ENCODE data around the gene RECQL5. TPM values are rescaled to one million over a fixed set of nuclear protein-coding genes. Genes with fewer than 3 reads are reported as not detected.

Gene RECQL5
- total RNA-seq, 4 donors from 2014 or later = 23.2 to 51.9 (median 34.7) TPM

DNA sequence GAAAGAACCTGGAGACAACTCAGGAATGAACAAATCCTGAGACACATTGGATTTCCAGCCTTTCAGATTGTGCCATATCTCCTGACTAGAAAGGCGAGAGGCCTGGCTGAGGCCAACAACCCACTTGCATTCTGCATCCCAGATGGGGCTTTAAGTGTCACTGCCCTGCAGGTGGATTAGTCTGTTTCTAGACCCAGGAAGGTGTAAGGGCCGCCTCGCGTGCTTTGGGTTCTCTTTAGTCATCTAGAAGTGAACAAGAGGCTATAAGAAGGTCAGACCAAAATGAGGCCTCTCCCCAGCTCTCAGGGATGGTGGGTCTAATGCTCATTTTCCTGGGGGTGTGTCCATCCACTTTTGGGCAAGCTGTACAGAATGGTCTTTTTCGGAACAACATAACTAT is 5.1 kb upstream of the RECQL5 start:
- Histone ChIP-seq H3K4me1 (peaks cover 0 to 60% (median 12%) of the 10 kb centered on the region in 4 donors), H3K9me3 (no peaks in the 10 kb centered on the region), H3K4me3 (no peak overlapping the region), H3K27me3 (no peaks in the 10 kb centered on the region), H3K36me3 (peaks cover 0 to 60% (median 6%) of the 10 kb centered on the region in 3 donors), H3K27ac (no peak overlapping the region)
- TF ChIP-seq, protein P1, sequence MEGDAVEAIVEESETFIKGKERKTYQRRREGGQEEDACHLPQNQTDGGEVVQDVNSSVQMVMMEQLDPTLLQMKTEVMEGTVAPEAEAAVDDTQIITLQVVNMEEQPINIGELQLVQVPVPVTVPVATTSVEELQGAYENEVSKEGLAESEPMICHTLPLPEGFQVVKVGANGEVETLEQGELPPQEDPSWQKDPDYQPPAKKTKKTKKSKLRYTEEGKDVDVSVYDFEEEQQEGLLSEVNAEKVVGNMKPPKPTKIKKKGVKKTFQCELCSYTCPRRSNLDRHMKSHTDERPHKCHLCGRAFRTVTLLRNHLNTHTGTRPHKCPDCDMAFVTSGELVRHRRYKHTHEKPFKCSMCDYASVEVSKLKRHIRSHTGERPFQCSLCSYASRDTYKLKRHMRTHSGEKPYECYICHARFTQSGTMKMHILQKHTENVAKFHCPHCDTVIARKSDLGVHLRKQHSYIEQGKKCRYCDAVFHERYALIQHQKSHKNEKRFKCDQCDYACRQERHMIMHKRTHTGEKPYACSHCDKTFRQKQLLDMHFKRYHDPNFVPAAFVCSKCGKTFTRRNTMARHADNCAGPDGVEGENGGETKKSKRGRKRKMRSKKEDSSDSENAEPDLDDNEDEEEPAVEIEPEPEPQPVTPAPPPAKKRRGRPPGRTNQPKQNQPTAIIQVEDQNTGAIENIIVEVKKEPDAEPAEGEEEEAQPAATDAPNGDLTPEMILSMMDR (IDR thresholded peaks at IDR 0.05) = no peak
- TF ChIP-seq EP300 (IDR thresholded peaks at IDR 0.05) (no peak), POLR2A (IDR thresholded peaks at IDR 0.05) (no peak)
- WGBS, 2 donors = 90 to 93% methylated on average over 5 of the region's 5 CpGs
- DNase-seq (ENCODE audit: low spot score in 2 of 2) = no peak

DNA sequence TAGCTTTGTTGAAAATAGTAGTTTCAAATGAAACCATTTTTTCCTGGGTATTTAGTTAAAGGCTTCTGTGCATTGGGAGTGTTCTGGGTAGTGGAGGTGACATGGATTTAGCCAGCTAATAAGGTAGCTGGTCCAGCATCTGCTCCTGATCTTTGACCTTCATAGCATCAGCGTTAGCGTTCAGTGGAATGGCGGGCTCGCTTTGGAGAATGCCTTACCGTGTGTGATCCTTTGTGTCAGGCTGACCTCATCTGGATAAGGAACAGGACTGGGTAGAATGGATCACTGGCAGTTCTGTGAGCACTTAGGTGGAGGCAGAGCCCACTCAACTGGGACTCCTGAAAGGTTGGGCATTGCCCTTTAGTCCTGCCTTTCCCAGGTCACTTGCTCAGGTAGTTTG is 3.9 kb upstream of the RECQL5 start:
- 50 to 78% methylated on average over 4 to 5 of the region's 5 CpGs for WGBS, 2 donors
- Histone ChIP-seq H3K9me3 (no peaks in the 10 kb centered on the region), H3K4me3 (no peak overlapping the region), H3K36me3 (peaks cover 0 to 60% (median 6%) of the 10 kb centered on the region in 3 donors), H3K4me1 (peaks cover 0 to 63% (median 19%) of the 10 kb centered on the region in 4 donors), H3K27ac (no peak overlapping the region), H3K27me3 (no peaks in the 10 kb centered on the region)
- DNase-seq (ENCODE audit: low spot score in 2 of 2) = no peak
- TF ChIP-seq POLR2A (IDR thresholded peaks at IDR 0.05) = no peak
- no peak for TF ChIP-seq EP300 (IDR thresholded peaks at IDR 0.05)
- TF ChIP-seq, protein P1 (IDR thresholded peaks at IDR 0.05) = no peak

DNA sequence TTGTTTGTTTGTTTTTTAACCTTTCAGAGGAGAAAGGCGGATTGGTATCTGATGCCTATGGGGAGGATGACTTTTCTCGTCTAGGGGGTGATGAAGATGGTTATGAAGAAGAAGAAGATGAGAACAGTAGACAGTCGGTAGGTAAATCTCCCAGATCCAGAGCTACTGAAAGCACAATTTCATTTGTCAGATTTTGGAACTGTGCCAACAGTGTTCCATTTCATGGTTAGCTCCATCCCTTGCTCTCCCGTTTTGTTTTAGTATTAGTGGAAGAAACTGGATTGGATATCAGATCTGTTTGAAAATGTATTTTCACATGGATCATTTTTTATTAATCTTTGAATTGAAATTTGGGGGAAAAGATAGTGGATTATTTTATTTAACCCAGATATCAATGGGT is 1.5 kb upstream of the RECQL5 start:
- Histone ChIP-seq H3K27me3 (no peaks in the 10 kb centered on the region), H3K9me3 (no peaks in the 10 kb centered on the region), H3K36me3 (peaks cover 0 to 59% (median 6%) of the 10 kb centered on the region in 3 donors), H3K4me3 (peak overlapping the region in 1 of 4 donors; percentile 73), H3K4me1 (peaks cover 0 to 47% (median 17%) of the 10 kb centered on the region in 4 donors), H3K27ac (no peak overlapping the region)
- 52 to 60% methylated on average over 4 of the region's 4 CpGs for WGBS, 2 donors
- TF ChIP-seq, protein P1 (IDR thresholded peaks at IDR 0.05) = no peak
- TF ChIP-seq EP300 (IDR thresholded peaks at IDR 0.05) (no peak), POLR2A (IDR thresholded peaks at IDR 0.05) (no peak)
- no peak for DNase-seq (ENCODE audit: low spot score in 2 of 2)

DNA sequence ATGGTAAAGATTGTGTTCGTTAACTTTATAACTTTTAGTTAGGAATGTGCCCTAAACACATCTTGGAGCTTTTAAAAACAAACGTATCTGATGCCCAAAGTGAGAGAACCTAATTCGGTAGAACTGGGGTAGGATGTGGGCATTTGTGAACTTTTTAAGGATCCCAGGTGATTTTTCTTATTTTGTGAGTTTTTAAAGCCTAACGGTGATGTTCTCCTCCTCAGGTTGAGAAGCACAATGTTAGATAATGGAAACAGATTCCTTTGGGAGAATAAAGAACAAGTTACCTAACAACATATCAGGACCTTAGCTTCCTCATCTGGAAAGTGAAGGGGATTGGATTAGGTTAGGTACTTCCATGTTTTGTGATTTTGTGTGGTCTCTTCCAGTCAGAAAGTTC is 871 bp upstream of the RECQL5 start:
- Histone ChIP-seq H3K9me3 (no peaks in the 10 kb centered on the region), H3K4me1 (peaks cover 0 to 47% (median 17%) of the 10 kb centered on the region in 4 donors), H3K27me3 (no peaks in the 10 kb centered on the region), H3K27ac (peak overlapping the region; percentile 67 to 93 (median 90)), H3K4me3 (peak overlapping the region; percentile 67 to 93 (median 76)), H3K36me3 (peaks cover 0 to 56% (median 6%) of the 10 kb centered on the region in 3 donors)
- WGBS, 2 donors = 6 to 10% methylated on average over 4 of the region's 4 CpGs
- TF ChIP-seq, protein P1 (IDR thresholded peaks at IDR 0.05) = no peak
- no peak for TF ChIP-seq POLR2A (IDR thresholded peaks at IDR 0.05)
- no peak for TF ChIP-seq EP300 (IDR thresholded peaks at IDR 0.05)
- no peak for DNase-seq (ENCODE audit: low spot score in 2 of 2)

DNA sequence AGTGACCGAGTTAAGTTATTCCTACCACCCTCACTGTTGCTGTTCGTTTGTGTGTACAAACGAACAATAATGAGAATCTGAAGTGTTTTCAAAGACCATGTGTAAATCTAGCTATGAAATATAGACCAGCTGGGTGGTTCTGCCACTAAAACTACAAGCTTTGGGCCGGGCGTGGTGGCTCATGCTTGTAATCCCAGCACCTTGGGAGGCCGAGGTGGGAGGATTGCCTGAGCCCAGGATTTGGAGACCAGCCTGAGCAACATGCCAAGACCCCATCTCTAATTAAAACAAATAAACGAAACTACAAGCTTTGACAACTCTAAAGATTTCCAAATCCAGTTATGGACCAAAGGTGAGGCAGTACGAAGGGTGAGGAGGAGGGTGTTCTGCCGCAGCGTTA is 973 bp downstream of the RECQL5 start:
- H3K27me3 ChIP-seq = no peaks in the 10 kb centered on the region
- H3K36me3 ChIP-seq = peaks cover 0 to 56% (median 6%) of the 10 kb centered on the region in 3 donors
- no peaks in the 10 kb centered on the region for H3K9me3 ChIP-seq
- no peak for TF ChIP-seq POLR2A (IDR thresholded peaks at IDR 0.05)
- TF ChIP-seq, protein P1 (IDR thresholded peaks at IDR 0.05) = no peak
- TF ChIP-seq EP300 (IDR thresholded peaks at IDR 0.05) = no peak
- H3K4me3 ChIP-seq = peak overlapping the region in 2 of 4 donors; percentile 73 to 80
- WGBS, 2 donors = 86 to 88% methylated on average over 10 of the region's 10 CpGs
- H3K27ac ChIP-seq = peak overlapping the region in 1 of 4 donors; percentile 93
- DNase-seq (ENCODE audit: low spot score in 2 of 2) = no peak
- peaks cover 0 to 44% (median 17%) of the 10 kb centered on the region in 4 donors for H3K4me1 ChIP-seq

Data from tibial nerve (tissue), 4 donors.